ENCODE data around the gene ZNF629. TPM values are rescaled to one million over a fixed set of nuclear protein-coding genes. Genes with fewer than 3 reads are reported as not detected.

ZNF629 gene
- total RNA-seq, 2 donors from 2014 or later: 21.2 to 22.9 TPM

GRCh38 chr16:30738984-30739951, 47.7 kb downstream of the ZNF629 start:
- Histone ChIP-seq H3K27me3 (no peaks in the 10 kb centered on the region), H3K4me1 (peaks cover 0 to 24% of the 10 kb centered on the region in 2 donors), H3K36me3 (peaks cover 55% of the 10 kb centered on the region), H3K27ac (no peak overlapping the region), H3K9me3 (no peaks in the 10 kb centered on the region), H3K4me3 (no peak overlapping the region)
- no peak for DNase-seq (ENCODE audit: low spot score)
- no peak for TF ChIP-seq CTCF (IDR thresholded peaks at IDR 0.05)

- Histone ChIP-seq H3K4me1 (peaks cover 0 to 24% of the 10 kb centered on the region in 2 donors), H3K4me3 (no peak overlapping the region), H3K36me3 (peaks cover 64% of the 10 kb centered on the region), H3K27me3 (no peaks in the 10 kb centered on the region), H3K27ac (no peak overlapping the region), H3K9me3 (no peaks in the 10 kb centered on the region)
- no peak for DNase-seq (ENCODE audit: low spot score)
- no peak for TF ChIP-seq CTCF (IDR thresholded peaks at IDR 0.05)
Measured at GRCh38 chr16:30737794-30738648, 49.0 kb downstream of the ZNF629 start.

GRCh38 chr16:30736995-30737793, 49.8 kb downstream of the ZNF629 start:
- H3K27me3 ChIP-seq: no peaks in the 10 kb centered on the region
- H3K27ac ChIP-seq: no peak overlapping the region
- peaks cover 0 to 23% of the 10 kb centered on the region in 2 donors for H3K4me1 ChIP-seq
- H3K36me3 ChIP-seq: peaks cover 73% of the 10 kb centered on the region
- no peak for DNase-seq (ENCODE audit: low spot score)
- no peak overlapping the region for H3K4me3 ChIP-seq
- H3K9me3 ChIP-seq: no peaks in the 10 kb centered on the region
- no peak for TF ChIP-seq CTCF (IDR thresholded peaks at IDR 0.05)

GRCh38 chr16:30731411-30731810, 55.6 kb downstream of the ZNF629 start:
- H3K4me3 ChIP-seq: no peak overlapping the region
- TF ChIP-seq CTCF (IDR thresholded peaks at IDR 0.05): no peak
- H3K4me1 ChIP-seq: no peaks in the 10 kb centered on the region
- no peaks in the 10 kb centered on the region for H3K9me3 ChIP-seq
- no peak overlapping the region for H3K27ac ChIP-seq
- DNase-seq (ENCODE audit: low spot score): no peak
- H3K27me3 ChIP-seq: no peaks in the 10 kb centered on the region
- H3K36me3 ChIP-seq: peaks cover 74% of the 10 kb centered on the region

- no peaks in the 10 kb centered on the region for H3K9me3 ChIP-seq
- no peak for TF ChIP-seq CTCF (IDR thresholded peaks at IDR 0.05)
- H3K4me3 ChIP-seq: no peak overlapping the region
- no peak overlapping the region for H3K27ac ChIP-seq
- no peaks in the 10 kb centered on the region for H3K4me1 ChIP-seq
- DNase-seq (ENCODE audit: low spot score): no peak
- peaks cover 70% of the 10 kb centered on the region for H3K36me3 ChIP-seq
- no peaks in the 10 kb centered on the region for H3K27me3 ChIP-seq
Measured at GRCh38 chr16:30728899-30729672, 57.9 kb downstream of the ZNF629 start.

Measured in right atrium auricular region (tissue), 2 donors.